Uterus (tissue), 4 donors: Measurements from ENCODE around the gene GCC1. TPM values are rescaled to one million over a fixed set of nuclear protein-coding genes. Genes with fewer than 3 reads are reported as not detected.
A peak's percentile ranks its signal among the peaks of the same experiment; 100 is the strongest.

Source experiments
- DNase-seq, 2 donors: peaks; one replicate each; pipeline ENCODE4 v3.0.0-alpha.2; 2019 to 2020
- H3K27ac ChIP-seq, 2 donors: fragments of 200-600 bp; sonication (generic); 1 replicate in 1 of 2; 2 replicates in 1 of 2; pipeline ENCODE4 v1.5.1; 2016 to 2018
- H3K27me3 ChIP-seq, 2 donors: fragments of 200-600 bp; sonication (generic); one replicate each; pipeline ENCODE4 v1.5.1; 2018 to 2019; ENCODE audit warnings: control low read depth in 1 of 2
- H3K36me3 ChIP-seq, 2 donors: fragments of 200-600 bp; sonication (generic); one replicate each; pipeline ENCODE4 v1.5.1; 2019; ENCODE audit warnings: control low read depth in 1 of 2
- H3K4me1 ChIP-seq, 2 donors: fragments of 200-600 bp; sonication (generic); one replicate each; pipeline ENCODE4 v1.5.1; 2018 to 2019; ENCODE audit warnings: control low read depth in 1 of 2
- H3K4me3 ChIP-seq, 2 donors: fragments of 200-600 bp; sonication (generic); 1 replicate in 1 of 2; 2 replicates in 1 of 2; pipeline ENCODE4 v1.5.1; 2018 to 2019; ENCODE audit warnings: mild to moderate bottlenecking in 1 of 2
- H3K9me3 ChIP-seq, 2 donors: fragments of 200-600 bp; sonication (generic); one replicate each; pipeline ENCODE4 v1.5.1; 2019; ENCODE audit warnings: control low read depth in 1 of 2
- POLR2A ChIP-seq, 2 donors: fragments of 450-650 bp; IDR thresholded peaks; one replicate each; pipeline ENCODE4 v1.6.1; 2016; ENCODE audit warnings: antibody characterized with exemption in 2 of 2, mild to moderate bottlenecking in 1 of 2, moderate library complexity in 1 of 2
- intact Hi-C: fragments of 100-400 bp; cut with DNase I; formaldehyde crosslinking; loops from one replicate; pipeline ENCODE4 v1.15.1; 2023; ENCODE audit warnings: low total_unique reads
- total RNA-seq, 4 donors: library from RNA; depleted of rRNA in 3 of 4; stranded (reverse); fragments of >200 nt in 3 of 4; gene quantifications; one replicate each; pipeline versions ENCODE4 v1.1.0 to v1.2.4, GENCODE V29; 2014 to 2023
- TF ChIP-seq, protein P1 (sequence below), 4 experiments: fragments of 200-600 bp in 2 of 4; fragments of 450-650 bp in 2 of 4; sonication (generic) in 2 of 4; IDR thresholded peaks; one replicate each; pipeline ENCODE4 v1.5.1; 2016 to 2019; ENCODE audit warnings: antibody characterized with exemption in 4 of 4, mild to moderate bottlenecking in 2 of 4, moderate library complexity in 1 of 4
- donor health status: DM: yes; HTN: yes; CAD: no.

The GCC1 gene
- total RNA-seq, 4 donors from 2014 or later, result 3.8 to 22.9 (median 10.6) TPM

DNA sequence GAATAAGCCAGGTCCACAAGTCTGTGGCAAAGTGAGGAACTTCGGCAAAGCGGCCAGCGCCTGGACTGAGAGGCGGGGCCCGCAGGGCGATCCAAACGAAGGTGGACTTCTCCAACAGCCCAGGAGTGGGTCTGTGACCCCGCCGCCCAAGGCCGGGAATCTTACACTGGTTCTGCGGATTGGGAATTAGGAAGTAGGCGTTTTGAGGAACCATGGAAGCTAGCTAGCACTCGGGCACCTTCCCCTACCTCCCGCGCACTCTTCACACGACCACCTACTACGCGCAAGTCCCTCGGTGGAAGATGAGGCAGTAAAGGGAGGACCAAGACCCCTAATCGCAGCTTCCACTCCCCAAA lies 2.2 kb upstream of the GCC1 start:
- H3K9me3 ChIP-seq, result no peaks in the 10 kb centered on the region
- peaks cover under 1 to 7% of the 10 kb centered on the region in 2 donors for H3K4me1 ChIP-seq
- DNase-seq, result peak; percentile 24 to 32
- TF ChIP-seq, protein P1, sequence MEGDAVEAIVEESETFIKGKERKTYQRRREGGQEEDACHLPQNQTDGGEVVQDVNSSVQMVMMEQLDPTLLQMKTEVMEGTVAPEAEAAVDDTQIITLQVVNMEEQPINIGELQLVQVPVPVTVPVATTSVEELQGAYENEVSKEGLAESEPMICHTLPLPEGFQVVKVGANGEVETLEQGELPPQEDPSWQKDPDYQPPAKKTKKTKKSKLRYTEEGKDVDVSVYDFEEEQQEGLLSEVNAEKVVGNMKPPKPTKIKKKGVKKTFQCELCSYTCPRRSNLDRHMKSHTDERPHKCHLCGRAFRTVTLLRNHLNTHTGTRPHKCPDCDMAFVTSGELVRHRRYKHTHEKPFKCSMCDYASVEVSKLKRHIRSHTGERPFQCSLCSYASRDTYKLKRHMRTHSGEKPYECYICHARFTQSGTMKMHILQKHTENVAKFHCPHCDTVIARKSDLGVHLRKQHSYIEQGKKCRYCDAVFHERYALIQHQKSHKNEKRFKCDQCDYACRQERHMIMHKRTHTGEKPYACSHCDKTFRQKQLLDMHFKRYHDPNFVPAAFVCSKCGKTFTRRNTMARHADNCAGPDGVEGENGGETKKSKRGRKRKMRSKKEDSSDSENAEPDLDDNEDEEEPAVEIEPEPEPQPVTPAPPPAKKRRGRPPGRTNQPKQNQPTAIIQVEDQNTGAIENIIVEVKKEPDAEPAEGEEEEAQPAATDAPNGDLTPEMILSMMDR (IDR thresholded peaks at IDR 0.05), result no peak
- no peak for TF ChIP-seq POLR2A (IDR thresholded peaks at IDR 0.05)
- peak overlapping the region; percentile 90 to 95 for H3K27ac ChIP-seq
- no peaks in the 10 kb centered on the region for H3K27me3 ChIP-seq
- H3K36me3 ChIP-seq, result no peaks in the 10 kb centered on the region
- peak overlapping the region; percentile 49 to 97 for H3K4me3 ChIP-seq
- intact Hi-C loops, result loop anchor here (5.0 kb wide), 1 partner anchor 65 kb away; the partner anchor contains the start of gene SND1

DNA sequence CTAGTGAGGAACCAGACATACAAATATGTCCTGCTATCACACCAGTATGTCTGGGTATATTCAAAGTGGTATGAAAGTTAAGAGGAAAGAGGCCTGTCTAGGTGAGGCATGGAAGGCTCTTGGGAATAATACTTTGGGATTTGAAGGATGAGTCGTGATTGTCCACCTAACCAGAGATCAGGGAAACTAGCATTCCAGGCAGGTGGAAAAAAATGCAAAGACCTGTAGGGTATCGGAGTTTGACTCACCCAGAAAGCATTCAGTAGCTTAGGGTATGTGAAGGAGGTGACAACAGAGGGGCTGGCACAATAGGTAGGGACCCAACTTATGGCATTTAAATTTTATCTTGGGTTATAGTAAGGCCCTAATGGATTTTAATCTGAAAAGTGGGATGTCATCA lies 950 bp upstream of the GCC1 start:
- intact Hi-C loops, result loop anchor here (5.0 kb wide), 1 partner anchor 66 kb away; the partner anchor contains the start of gene SND1
- H3K4me3 ChIP-seq, result no peak overlapping the region
- H3K4me1 ChIP-seq, result peaks cover 4 to 11% of the 10 kb centered on the region in 2 donors
- no peaks in the 10 kb centered on the region for H3K27me3 ChIP-seq
- no peaks in the 10 kb centered on the region for H3K9me3 ChIP-seq
- DNase-seq, result no peak
- H3K36me3 ChIP-seq, result no peaks in the 10 kb centered on the region
- peak overlapping the region; percentile 83 to 89 for H3K27ac ChIP-seq
- TF ChIP-seq, protein P1 (IDR thresholded peaks at IDR 0.05), result no peak
- TF ChIP-seq POLR2A (IDR thresholded peaks at IDR 0.05), result no peak

DNA sequence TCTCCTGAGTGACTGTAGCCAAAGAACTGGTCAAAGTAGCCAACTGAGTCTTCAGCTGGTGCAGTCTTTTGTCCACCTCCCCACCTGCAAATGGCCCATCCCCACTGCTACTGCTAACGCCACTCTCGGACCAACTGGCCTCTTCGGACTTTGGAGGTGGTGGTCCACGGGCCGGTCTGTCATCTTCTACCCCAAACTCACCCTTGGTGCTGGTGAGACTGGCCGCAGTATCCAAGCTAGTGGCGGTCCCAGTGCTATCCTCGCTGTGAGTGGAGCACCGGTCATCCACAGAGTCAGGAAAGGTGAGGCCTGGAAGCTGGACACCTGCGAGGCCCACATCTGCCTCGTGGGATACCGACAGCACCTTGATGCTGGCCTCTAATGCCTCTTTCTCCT lies 750 bp downstream of the GCC1 start:
- Histone ChIP-seq H3K27ac (peak overlapping the region; percentile 83 to 89), H3K36me3 (no peaks in the 10 kb centered on the region), H3K27me3 (no peaks in the 10 kb centered on the region), H3K4me3 (peak overlapping the region; percentile 57 to 88), H3K4me1 (peaks cover 4 to 11% of the 10 kb centered on the region in 2 donors), H3K9me3 (no peaks in the 10 kb centered on the region)
- DNase-seq, result no peak
- TF ChIP-seq, protein P1 (IDR thresholded peaks at IDR 0.05), result no peak
- TF ChIP-seq POLR2A (IDR thresholded peaks at IDR 0.05), result no peak
- intact Hi-C loops, result loop anchor here (5.0 kb wide), 1 partner anchor 68 kb away; the partner anchor contains the start of gene SND1

DNA sequence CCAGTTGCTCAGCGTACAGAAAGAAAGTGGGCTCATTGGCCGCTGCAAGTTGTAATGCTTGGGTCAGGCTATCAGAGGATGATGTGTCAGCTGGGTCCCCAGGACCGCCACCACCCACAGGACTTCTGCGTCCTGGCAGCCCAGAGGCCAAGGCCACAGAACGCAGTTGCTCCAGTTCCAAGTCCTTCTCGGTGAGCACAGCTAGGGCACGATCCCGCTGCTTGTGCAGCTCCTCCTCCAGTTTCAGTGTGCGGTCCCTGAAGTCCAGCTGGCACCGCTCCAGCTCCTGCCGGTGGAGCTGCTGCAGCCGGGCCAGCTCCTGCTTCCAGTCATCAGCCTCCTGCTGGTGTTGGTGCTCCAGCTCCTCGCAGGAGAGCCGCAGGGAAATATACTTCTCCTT lies 3.0 kb downstream of the GCC1 start:
- Histone ChIP-seq H3K36me3 (no peaks in the 10 kb centered on the region), H3K4me1 (peaks cover 5 to 10% of the 10 kb centered on the region in 2 donors), H3K9me3 (no peaks in the 10 kb centered on the region), H3K27ac (no peak overlapping the region), H3K27me3 (no peaks in the 10 kb centered on the region), H3K4me3 (no peak overlapping the region)
- peak; percentile 37 to 40 for DNase-seq
- intact Hi-C loops, result no loop called here
- TF ChIP-seq, protein P1 (IDR thresholded peaks at IDR 0.05), result no peak
- TF ChIP-seq POLR2A (IDR thresholded peaks at IDR 0.05), result no peak

DNA sequence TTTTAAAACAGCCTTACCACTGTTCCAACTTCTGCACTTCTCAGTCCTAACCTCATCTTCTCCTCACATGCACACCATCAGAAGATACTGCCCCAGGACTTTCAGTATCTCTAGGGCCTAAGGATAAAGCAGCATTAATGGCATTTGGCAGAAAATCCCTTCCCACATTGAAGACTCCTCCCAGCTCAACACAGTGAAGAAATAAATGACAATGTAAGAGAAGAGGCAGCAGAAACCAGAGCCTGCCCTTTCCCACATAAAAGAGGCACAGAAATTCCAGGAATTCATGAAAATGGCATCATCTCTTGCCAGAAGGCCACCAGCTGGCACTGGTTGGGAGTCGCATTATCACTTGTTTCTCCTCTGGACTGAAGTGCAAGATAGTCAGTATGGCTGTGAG lies 3.7 kb downstream of the GCC1 start:
- no peak for DNase-seq
- TF ChIP-seq, protein P1 (IDR thresholded peaks at IDR 0.05), result no peak
- TF ChIP-seq POLR2A (IDR thresholded peaks at IDR 0.05), result no peak
- H3K4me1 ChIP-seq, result peaks cover 5 to 10% of the 10 kb centered on the region in 2 donors
- no peak overlapping the region for H3K4me3 ChIP-seq
- no peaks in the 10 kb centered on the region for H3K9me3 ChIP-seq
- H3K27ac ChIP-seq, result no peak overlapping the region
- no peaks in the 10 kb centered on the region for H3K27me3 ChIP-seq
- intact Hi-C loops, result no loop called here
- no peaks in the 10 kb centered on the region for H3K36me3 ChIP-seq
